ENCODE measurements around the gene MIB2.
"Not testable (repeated sequence)": the region's sequence is repeated elsewhere in the genome, so short reads cannot be mapped to it uniquely, and the experiment has no call there.

The MIB2 gene

DNA sequence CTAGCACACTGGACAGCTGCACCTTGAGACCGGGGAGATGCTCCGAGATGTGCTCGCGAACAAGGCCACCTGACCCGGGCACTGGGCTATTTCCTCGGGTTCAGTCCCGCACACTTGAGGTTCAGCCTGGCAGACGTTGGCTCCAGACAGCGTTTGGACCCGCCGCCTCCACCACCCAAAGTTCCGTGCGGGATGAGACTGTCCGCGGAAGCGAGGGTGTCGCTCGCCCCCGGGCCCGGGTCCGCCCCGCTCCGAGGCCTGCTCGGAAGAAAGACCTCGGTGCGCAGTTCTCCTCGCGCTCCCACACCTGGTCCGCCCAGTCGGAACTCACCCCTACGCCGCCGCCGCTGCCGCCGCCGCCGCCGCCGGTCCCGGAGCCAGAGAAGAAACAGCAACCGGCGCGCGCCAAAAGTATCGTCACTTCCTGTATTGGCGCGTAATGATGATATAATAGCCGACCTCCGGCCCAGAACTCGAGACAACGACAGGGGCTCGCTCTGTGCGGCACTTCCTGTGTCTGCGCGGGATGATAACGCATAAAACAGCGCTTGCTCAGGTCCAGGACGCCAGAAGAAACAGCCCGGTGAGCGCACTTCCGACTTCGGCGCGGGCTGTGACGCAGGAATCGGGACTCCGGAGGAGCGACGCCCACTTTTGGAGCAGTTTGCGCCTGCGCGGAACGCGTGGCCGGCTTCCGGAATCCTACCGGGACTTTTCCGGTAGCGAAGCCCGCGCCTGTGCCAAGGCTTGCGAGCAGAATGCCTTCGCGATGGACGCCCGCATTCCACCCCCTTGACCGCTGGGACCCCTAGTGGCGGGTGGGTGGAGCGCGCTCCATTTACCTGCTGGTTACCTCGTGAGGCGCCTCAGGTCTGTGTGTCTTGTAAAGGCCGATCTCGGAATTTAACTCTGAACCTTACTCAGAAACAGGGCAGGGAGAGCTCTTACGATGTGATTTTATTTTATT lies 43.6 kb downstream of the MIB2 start, which contains the start of gene CDK11B:
Gene CDK11B (minus strand): TSS at position 422 of the 967 bp plus-strand sequence. CDS start 1,519 bp downstream, outside the sequence.
- peak; percentile 75 to 82 for DNase-seq

DNA sequence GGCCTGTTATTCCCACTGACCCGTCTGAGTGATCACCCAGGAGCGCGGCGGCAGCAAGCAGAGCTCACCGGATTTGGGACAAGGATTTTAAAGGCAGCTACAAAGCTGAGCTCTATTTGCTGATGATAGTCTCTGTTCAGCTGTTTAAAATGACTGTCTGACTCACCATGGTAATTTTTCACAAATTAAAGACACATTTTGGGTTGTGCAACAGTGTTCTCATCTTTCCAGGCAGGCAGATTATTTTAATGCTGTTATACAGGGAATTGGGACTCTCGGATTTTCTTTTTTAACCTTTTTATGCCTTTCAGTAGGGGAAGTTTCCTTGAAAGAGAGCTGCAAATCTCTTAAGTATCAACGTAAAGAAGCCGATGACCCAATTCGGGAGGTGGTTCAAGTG lies 47.1 kb downstream of the MIB2 start:
- not testable (repeated sequence) for DNase-seq

DNA sequence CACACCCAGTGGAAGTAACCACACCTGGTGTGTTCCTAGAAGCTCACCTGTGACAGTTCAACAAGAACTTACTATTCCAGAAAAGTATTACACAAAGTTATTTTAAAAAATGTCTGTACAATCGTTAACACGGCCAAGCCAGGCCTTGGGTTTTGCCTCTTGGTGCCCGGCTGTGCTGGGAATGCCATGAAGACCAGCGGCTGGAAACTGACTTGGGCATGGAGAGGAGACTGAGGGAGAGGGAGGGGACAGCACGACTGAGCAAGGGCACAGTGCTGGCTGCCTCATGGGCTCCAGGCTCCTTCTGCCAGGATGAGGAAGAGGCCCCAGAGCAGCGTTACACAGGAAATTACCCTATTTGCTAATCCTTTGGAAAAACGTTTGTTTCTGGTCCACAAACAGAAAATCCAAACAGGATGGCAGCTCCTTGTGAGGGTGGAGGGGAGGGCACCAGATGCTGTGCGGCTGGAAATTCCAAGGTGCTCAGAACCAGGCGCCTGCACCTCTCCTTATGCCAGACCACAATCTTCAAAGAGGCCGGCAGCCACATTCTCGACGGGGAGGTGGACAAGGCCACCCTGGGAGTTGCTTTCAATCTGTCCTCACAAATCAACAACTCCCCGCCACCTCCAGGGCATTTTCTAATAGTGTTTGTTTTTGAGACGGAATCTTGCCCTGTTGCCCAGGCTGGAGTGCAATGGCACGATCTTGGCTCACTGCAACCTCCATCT lies 47.7 kb downstream of the MIB2 start:
- DNase-seq = peak; percentile 15 to 22

DNA sequence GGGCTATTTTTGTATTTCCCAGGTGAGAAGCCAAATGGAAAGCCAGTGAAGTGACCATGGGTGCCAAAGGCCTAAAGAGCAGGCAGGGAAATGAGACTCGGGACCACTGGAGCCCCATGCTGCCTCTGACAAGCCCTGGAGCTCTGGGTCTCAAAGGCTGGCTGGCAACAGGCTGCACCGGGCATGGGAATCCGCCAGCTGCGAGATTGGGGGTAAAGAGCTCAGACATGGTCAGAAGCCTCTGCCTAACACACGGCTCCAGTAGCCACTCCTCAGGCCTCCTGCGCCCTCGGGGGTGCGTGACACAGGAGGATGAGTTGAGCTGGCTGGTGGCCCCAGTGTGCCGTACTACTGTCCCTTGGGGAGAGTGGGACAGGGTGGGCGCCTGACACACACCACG lies 49.0 kb downstream of the MIB2 start:
- DNase-seq = not testable (repeated sequence)

DNA sequence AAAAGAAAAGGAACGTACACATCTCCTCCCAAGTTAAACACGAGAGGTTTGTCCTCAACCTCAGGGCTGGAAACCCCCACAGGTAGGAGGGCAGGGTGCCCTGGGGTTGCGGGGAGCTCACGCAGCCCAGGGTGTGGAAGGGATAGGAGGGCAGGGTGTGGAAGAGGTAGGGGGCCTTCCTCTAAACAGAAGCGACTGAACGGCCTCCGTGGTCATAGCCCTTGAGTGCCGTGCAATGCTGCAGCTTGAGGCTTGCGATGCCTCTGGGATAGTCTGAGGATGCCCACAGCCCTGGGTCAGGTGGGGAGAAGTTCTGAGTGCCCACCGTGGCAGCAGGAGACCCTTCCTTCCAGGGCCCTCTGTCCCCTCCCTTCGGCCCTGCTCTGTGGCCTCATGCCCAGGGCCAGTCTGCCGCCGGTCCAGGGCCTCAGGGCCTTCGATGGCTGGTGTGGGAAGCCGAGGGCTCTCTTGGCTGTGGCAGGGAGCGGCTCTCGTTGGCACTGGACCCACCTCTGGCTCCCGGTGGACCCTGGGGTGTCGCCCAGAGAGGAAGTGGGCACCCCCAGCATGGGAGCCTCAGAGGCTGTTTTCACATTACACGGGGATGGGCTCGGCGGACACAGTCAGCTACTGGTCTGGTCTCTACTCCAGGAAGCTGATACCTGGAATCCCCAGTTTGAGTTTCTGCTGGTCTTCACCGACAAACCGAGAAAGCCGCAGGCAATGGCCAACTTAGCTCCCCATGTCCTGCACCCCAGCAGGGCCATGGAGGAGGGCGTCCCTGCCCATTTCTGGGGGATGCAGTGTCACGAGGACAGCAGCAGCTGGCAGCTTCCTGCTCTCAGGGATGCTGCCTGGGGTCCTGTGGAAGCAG lies 49.9 kb downstream of the MIB2 start:
- no peak for DNase-seq

DNA sequence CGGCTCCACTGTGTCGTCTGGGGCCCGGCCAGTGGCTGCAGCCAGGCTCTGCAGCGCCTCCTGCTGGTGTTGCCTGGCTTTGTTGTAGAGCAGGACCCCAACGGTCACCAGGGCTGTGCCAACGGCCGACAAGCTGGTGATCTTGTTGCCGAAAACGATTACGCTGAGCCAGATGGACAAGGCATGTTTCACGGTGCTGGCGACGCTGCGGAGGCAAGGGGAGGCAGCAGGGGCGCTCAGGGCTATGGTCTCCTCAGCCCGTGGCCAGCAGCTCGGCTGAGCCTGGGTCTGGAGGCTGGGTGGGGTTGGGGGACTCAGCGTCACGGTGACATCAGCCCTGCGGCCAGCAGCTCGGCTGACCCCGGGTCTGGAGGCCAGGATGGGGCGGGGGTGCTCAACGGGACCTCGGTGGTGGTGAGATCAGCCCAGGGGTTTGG lies 50.5 kb downstream of the MIB2 start:
- no peak for DNase-seq

- no peak for DNase-seq
Measured at GRCh38 chr1:1666526-1666925, 51.2 kb downstream of the MIB2 start.

DNA sequence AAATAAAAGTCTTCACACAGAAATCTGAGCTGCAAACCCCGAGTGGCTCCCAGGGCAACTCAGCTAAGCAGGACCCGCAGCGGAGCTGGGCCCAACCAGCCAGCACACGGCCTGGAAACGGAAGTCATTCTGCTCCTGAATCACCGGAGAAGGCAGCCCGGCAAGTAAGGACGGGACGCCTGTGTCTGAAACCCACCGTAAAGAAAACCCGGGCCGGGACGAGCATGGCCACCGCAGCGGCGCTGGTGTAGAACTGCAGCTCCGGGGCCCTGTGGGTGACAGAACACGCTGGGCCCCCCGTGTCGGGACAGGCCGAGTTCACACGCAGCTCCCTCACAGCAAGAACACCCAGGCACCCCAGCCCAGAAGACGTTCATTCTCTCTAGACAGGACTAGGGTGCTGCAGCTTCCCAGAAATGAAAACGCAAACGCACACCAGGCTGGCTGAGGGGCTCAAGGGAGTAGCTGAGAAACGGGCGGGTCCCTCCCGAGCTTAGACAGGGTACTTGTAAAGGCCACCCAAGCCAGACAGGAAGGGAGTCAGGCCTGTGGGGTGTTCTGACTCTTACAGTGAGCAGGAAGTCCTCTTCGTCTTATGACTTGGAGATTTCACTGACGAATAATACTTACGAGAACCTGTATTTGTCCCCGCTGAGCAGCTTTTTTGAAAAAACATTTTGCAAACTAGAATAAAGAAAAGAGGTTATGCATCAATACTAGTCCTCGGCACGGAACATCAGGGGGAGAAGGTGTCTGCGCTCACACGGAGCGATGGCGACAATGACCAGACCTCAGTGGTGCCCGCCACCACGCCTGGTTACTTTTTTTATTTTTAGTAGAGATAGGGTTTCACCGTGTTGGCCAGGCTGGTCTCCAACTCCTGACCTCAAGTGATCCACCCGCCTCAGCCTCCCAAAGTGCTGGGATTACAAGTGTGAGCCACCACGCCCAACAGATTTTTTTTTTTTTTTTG lies 54.5 kb downstream of the MIB2 start:
- peak; percentile 83 to 87 for DNase-seq

GRCh38 chr1:1670866-1671265 lies 55.6 kb downstream of the MIB2 start:
- no peak for DNase-seq

DNA sequence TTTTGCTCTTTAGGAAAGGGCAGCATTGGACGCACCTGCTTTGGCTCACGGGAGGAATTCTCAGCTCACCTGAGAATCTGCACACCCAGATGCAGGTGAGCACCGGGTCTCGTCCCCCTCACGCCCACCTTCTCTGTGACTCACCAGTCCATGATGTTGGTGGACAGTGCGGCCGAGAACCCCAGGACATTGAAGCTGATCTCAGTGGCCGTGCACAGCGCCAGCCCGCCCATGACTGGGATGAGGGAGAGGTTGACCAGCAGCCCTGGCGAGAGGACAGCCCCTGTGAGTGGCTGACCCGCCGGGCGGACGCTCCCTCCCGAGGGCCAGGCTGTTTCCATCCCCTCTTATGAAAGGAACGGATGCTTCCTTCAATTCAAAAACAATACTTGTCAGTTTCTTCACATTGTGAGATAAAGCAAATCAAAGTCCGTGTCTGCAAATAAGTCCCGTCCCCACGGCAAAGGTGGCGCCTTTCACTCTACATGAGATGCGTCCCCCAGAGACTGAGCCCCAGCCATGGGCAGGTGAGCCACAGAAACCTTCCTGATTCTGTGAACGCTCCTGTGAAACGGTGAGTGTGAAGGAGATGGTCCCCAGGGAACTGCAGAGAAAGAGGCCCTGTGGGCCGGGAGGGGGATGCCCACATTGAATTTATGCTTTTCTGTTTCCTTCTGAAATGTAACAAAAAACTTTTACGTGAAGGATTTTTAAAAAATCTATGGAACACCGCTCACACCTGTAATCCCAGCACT lies 56.2 kb downstream of the MIB2 start:
- no peak for DNase-seq

DNA sequence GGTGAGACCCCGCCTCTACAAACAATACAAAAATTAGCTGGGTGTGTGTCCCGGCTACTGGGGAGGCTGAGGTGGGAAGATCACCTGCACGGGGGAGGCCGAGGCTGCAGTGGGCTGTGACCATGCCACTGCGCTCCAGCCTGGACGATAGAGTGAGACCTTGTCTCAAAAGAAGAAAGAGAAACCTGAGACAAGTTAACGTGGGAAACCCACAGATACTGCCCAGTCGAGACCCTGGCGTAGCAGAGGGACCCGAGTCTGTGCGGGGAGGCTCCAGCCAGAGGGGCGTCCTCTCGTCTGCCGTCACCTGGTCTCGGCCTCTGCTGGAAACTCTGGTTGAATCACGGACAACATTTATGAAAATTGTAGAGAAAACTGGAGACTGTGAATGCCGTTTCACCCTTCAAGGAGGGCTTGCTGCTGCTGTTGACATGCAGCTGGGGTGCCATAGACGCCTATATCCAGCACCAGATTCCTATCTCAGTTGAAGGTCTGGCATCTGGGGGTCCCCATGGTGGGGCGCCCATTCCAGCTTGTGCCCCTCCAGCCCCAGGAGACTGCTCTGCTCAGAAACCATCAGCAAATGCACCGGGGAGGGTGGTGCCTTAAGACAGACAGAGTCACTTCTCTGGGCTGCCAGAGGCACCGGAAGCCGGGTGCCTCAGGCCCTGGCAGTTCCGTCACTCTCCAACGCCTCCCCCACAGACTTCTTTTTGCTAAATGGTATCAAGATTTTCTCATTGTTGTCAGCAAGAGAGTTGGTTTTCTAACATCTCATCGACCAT lies 57.1 kb downstream of the MIB2 start:
- peak; percentile 55 to 65 for DNase-seq

- not testable (repeated sequence) for DNase-seq
Measured at GRCh38 chr1:1674806-1675205, 59.5 kb downstream of the MIB2 start.

DNA sequence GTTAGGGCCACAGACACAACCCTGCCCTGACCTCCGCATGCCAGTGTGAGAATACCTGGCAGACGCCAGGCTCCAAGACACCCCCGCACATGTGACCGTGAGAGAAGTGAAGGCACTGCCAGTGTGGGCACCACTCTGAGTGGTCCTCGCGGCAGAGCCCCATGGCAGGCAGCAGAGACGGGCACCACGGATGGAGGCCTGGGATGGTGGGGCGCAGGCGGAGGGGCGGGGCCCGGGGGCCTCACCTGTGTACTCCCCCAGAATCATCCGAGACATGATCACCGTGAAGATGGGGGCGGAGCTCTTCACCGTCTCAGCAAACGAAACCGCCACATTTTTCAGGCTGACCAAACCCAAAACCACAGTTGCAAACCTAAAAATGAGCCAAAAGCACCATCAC lies 59.9 kb downstream of the MIB2 start:
- DNase-seq = not testable (repeated sequence)

DNA sequence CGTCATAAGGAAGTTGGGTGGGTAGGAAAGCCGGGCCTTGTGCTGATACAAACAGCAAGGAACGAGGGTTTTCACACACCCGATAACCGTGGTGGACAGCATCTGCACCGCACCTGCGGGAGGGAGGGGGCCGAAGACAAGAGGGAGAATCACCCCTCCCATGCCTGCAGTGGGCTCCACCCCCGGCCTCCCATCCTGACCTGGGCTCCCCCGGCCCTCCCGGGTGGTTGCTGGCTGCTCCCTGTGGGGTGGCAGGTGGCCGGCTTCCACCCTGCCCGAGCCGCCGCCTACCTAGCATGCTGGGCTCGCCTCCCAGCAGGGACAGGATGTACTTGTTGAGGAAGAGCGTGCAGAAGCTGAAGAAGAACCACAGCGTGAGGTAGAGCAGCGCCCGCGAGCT lies 60.8 kb downstream of the MIB2 start:
- not testable (repeated sequence) for DNase-seq

- peak; percentile 43 to 47 for DNase-seq
Measured at GRCh38 chr1:1677718-1678580, 62.6 kb downstream of the MIB2 start.

DNA sequence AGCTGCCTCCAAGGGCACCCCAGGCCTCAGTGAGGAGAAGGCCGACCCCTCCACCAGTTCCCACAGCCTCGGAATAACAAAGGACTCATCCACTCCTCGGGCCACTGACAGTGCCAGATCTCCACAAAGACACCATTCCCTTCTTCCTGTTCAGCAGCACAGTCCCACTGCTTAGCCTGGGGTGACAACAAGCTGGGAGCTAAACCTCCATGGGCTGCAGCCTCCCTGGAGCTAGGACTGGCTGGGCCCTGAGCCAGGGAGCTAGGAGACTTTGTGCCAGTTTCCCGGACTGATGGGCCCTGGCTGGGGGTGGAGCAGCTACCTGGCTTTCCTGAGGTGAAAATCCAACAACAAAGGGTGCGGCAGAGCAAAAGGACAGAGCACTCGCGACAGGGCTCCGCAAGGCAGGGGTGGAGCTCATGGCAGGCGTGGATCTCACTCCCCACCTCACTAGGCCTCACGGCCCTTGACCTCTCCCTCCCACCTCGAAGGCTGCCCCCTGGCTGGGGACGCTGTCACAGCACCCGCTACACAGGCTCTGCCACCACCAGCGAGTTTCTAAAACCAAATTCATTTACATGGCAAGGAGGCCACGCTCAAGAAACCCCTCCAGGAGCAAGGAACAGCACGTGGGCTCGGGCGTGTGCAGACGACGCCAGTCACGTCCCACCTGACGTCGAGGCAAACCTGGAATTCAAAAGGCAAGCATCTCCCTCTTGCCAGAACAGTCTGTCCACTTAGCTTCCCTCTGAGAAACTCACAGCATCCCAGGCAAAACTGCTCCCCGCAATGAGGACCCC lies 63.5 kb downstream of the MIB2 start:
- DNase-seq = peak; percentile 17 to 28
